Caco-2 (cell line): ENCODE data around the gene C17orf78. TPM values are rescaled to one million over a fixed set of nuclear protein-coding genes. Genes with fewer than 3 reads are reported as not detected.

ENCODE experiments used
- BruUV-seq: library from RNA; stranded (reverse); fragments of 400-500 nt; replicated peaks from 2 replicates; lab custom pipeline; 2021; lab: Mats Ljungman, UMichigan
- CTCF ChIA-PET: fragments of 300-600 bp; sonication (Branson Sonifier 250); formaldehyde crosslinking; loops from one replicate; lab custom pipeline; 2022; ENCODE audit warnings: antibody characterized with exemption; lab: Charles Lee
- POLR2A ChIA-PET: fragments of 300-600 bp; sonication (Branson Sonifier 250); formaldehyde crosslinking; loops from one replicate; lab custom pipeline; 2022; ENCODE audit warnings: antibody characterized with exemption; lab: Charles Lee
- DNase-seq, 2 experiments: peaks; one replicate each; pipeline versions ENCODE4 v3.0.0 to v3.0.0-alpha.2; 2020 to 2022
- H3K27me3 ChIP-seq: replicated peaks from 2 replicates; pipeline ENCODE4 v1.6.0; 2011; ENCODE audit warnings: low read length; ENCODE audit not compliant: control insufficient read depth, insufficient read depth
- H3K36me3 ChIP-seq: 2 replicates; pipeline ENCODE4 v1.5.1; 2011; ENCODE audit warnings: low read length; ENCODE audit not compliant: control insufficient read depth, insufficient read depth
- H3K4me1 ChIP-seq: fragments of 250-450 bp; sonication (Bioruptor Pico); 2 replicates; pipeline ENCODE4 v1.5.1; 2020; ENCODE audit warnings: mild to moderate bottlenecking
- H3K4me3 ChIP-seq: 2 replicates; pipeline ENCODE4 v1.5.1; 2011; ENCODE audit warnings: low read depth, mild to moderate bottlenecking, control low read depth, low read length
- H3K9me3 ChIP-seq: fragments of 250-450 bp; sonication (Bioruptor Pico); 2 replicates; pipeline ENCODE4 v1.5.1; 2020; ENCODE audit warnings: mild to moderate bottlenecking, moderate library complexity
- H3K27ac Mint-ChIP-seq: one replicate; pipeline ENCODE4 v1.8.0; 2022; ENCODE audit warnings: mixed read lengths; ENCODE audit not compliant: unreplicated experiment
- H3K27me3 Mint-ChIP-seq: one replicate; pipeline ENCODE4 v1.8.0; 2022; ENCODE audit warnings: mixed read lengths; ENCODE audit not compliant: insufficient read depth, unreplicated experiment
- H3K36me3 Mint-ChIP-seq: one replicate; pipeline ENCODE4 v1.8.0; 2022; ENCODE audit warnings: mild to moderate bottlenecking, mixed read lengths; ENCODE audit not compliant: insufficient read depth, unreplicated experiment
- H3K4me1 Mint-ChIP-seq: one replicate; pipeline ENCODE4 v1.8.0; 2022; ENCODE audit warnings: low read depth, mixed read lengths; ENCODE audit not compliant: unreplicated experiment
- H3K4me3 Mint-ChIP-seq: one replicate; pipeline ENCODE4 v1.8.0; 2022; ENCODE audit warnings: mild to moderate bottlenecking, moderate library complexity, mixed read lengths; ENCODE audit not compliant: unreplicated experiment
- H3K9me3 Mint-ChIP-seq: one replicate; pipeline ENCODE4 v1.8.0; 2022; ENCODE audit warnings: mixed read lengths; ENCODE audit not compliant: unreplicated experiment
- intact Hi-C: fragments of 100-400 bp; cut with micrococcal nuclease; formaldehyde crosslinking; loops from one replicate; pipeline ENCODE4 v1.10.0; 2022; ENCODE audit not compliant: unreplicated experiment
- total RNA-seq: library from RNA; stranded (reverse); gene quantifications from 2 replicates; pipeline ENCODE4 v1.2.3, GENCODE V29; 2022
- TF ChIP-seq, protein P1 (sequence below), 2 experiments: fragments of 200-600 bp in 1 of 2; IDR thresholded peaks; 1 replicate in 1 of 2; 2 replicates in 1 of 2; pipeline versions ENCODE4 v1.5.1 to v1.8.0; 2011 to 2022; ENCODE audit warnings: antibody characterized with exemption in 1 of 2, control low read depth in 1 of 2, inconsistent platforms in 1 of 2, low read depth in 1 of 2, low read length in 1 of 2, mild to moderate bottlenecking in 1 of 2, moderate library complexity in 1 of 2; ENCODE audit not compliant: insufficient read depth in 1 of 2, severe bottlenecking in 1 of 2, unreplicated experiment in 1 of 2

C17orf78 gene
- total RNA-seq, 1 experiment from 2014 or later, result not detected

DNA sequence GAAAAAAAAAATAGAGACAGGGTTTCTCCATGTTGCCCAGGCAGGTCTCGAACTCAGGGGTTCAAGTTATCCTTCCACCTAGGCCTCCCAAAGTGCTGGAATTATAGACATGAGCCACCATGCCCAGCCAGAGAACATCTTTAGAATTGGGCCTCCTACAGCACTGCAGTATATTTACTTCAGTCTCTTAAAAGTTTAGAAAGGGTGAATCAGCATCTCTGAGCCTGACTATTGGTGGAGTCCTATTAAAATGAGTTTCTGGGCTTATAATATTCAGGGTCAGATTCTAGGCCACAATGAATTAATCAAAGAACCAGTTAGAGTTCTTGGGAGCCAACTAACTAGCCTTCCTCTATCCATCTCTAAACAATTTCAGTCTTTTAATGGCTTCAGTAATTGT is 53.7 kb downstream of the C17orf78 start:
- no peaks in the 10 kb centered on the region for H3K4me1 ChIP-seq
- H3K4me3 ChIP-seq, result no peak overlapping the region
- Mint-ChIP-seq H3K9me3 (no peaks in the 10 kb centered on the region), H3K27ac (no peak overlapping the region), H3K4me3 (no peak overlapping the region), H3K4me1 (no peaks in the 10 kb centered on the region), H3K27me3 (no peaks in the 10 kb centered on the region), H3K36me3 (peaks cover 62% of the 10 kb centered on the region)
- ChIA-PET POLR2A (no interaction called here), CTCF (no interaction called here)
- no peak for DNase-seq
- no peaks in the 10 kb centered on the region for H3K9me3 ChIP-seq
- no peaks in the 10 kb centered on the region for H3K27me3 ChIP-seq
- TF ChIP-seq, protein P1, sequence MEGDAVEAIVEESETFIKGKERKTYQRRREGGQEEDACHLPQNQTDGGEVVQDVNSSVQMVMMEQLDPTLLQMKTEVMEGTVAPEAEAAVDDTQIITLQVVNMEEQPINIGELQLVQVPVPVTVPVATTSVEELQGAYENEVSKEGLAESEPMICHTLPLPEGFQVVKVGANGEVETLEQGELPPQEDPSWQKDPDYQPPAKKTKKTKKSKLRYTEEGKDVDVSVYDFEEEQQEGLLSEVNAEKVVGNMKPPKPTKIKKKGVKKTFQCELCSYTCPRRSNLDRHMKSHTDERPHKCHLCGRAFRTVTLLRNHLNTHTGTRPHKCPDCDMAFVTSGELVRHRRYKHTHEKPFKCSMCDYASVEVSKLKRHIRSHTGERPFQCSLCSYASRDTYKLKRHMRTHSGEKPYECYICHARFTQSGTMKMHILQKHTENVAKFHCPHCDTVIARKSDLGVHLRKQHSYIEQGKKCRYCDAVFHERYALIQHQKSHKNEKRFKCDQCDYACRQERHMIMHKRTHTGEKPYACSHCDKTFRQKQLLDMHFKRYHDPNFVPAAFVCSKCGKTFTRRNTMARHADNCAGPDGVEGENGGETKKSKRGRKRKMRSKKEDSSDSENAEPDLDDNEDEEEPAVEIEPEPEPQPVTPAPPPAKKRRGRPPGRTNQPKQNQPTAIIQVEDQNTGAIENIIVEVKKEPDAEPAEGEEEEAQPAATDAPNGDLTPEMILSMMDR (IDR thresholded peaks at IDR 0.05; ENCODE audit: insufficient read depth in 1 of 2, low read depth in 1 of 2, low read length in 1 of 2, severe bottlenecking in 1 of 2, unreplicated experiment in 1 of 2), result no peak
- peaks cover 2% of the 10 kb centered on the region; the same call in 1 of the 2 replicates for H3K36me3 ChIP-seq
- BruUV-seq, result no TSS peak
- intact Hi-C loops, result no loop called here

- no TSS peak for BruUV-seq
- Histone ChIP-seq H3K9me3 (no peaks in the 10 kb centered on the region), H3K27me3 (no peaks in the 10 kb centered on the region), H3K4me1 (no peaks in the 10 kb centered on the region), H3K4me3 (no peak overlapping the region), H3K36me3 (peaks cover 2% of the 10 kb centered on the region; the same call in 1 of the 2 replicates)
- peaks cover 56% of the 10 kb centered on the region for H3K36me3 Mint-ChIP-seq
- no peaks in the 10 kb centered on the region for H3K4me1 Mint-ChIP-seq
- DNase-seq, result no peak
- TF ChIP-seq, protein P1 (IDR thresholded peaks at IDR 0.05; ENCODE audit: insufficient read depth in 1 of 2, low read depth in 1 of 2, low read length in 1 of 2, severe bottlenecking in 1 of 2, unreplicated experiment in 1 of 2), result no peak
- ChIA-PET CTCF (interaction anchor here (0.5 kb wide), 1 partner anchor 142 kb away, joined by 3 read pairs; no protein-coding TSS in a partner anchor), POLR2A (no interaction called here)
- H3K27ac Mint-ChIP-seq, result no peak overlapping the region
- no peaks in the 10 kb centered on the region for H3K9me3 Mint-ChIP-seq
- no peaks in the 10 kb centered on the region for H3K27me3 Mint-ChIP-seq
- intact Hi-C loops, result no loop called here
- H3K4me3 Mint-ChIP-seq, result no peak overlapping the region
These were observed 54.4 kb downstream of the C17orf78 start for GRCh38 chr17:37430051-37430627.

DNA sequence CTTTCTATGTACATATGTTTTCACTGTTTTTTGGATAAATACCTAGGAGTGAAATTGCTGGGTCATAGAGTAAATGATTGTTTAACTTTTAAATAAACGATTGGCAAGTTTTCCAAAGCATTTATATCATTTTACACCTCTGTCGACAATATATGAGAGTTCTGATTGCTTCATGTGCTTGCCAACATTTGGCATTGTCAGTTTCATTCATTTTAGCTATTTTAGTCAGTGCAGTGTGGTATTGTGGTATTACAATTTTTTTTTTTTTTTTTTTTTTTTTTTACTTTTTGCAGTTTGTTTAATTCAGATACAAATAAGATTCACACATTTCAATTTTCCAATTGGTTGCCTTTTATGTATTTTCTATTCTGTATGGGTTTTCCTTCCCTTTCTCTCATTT is 56.9 kb downstream of the C17orf78 start:
- Mint-ChIP-seq H3K36me3 (peaks cover 37% of the 10 kb centered on the region), H3K27ac (no peak overlapping the region), H3K27me3 (no peaks in the 10 kb centered on the region), H3K4me3 (no peak overlapping the region), H3K9me3 (no peaks in the 10 kb centered on the region), H3K4me1 (no peaks in the 10 kb centered on the region)
- Histone ChIP-seq H3K36me3 (no peaks in the 10 kb centered on the region), H3K27me3 (no peaks in the 10 kb centered on the region), H3K9me3 (no peaks in the 10 kb centered on the region), H3K4me3 (no peak overlapping the region), H3K4me1 (no peaks in the 10 kb centered on the region)
- DNase-seq, result no peak
- POLR2A ChIA-PET, result no interaction called here
- TF ChIP-seq, protein P1 (IDR thresholded peaks at IDR 0.05; ENCODE audit: insufficient read depth in 1 of 2, low read depth in 1 of 2, low read length in 1 of 2, severe bottlenecking in 1 of 2, unreplicated experiment in 1 of 2), result no peak
- intact Hi-C loops, result no loop called here
- CTCF ChIA-PET, result no interaction called here
- BruUV-seq, result no TSS peak
